H1 (cell line): ENCODE measurements around the gene RNU6-7. TPM values are rescaled to one million over a fixed set of nuclear protein-coding genes. Genes with fewer than 3 reads are reported as not detected.

Experiments
- CTCF ChIA-PET: fragments of 300-600 bp; sonication (Branson Sonifier 250); formaldehyde crosslinking; loops from one replicate; lab custom pipeline; 2021; ENCODE audit not compliant: partially characterized antibody; lab: Charles Lee
- POLR2A ChIA-PET: fragments of 300-600 bp; sonication (Branson Sonifier 250); formaldehyde crosslinking; loops from one replicate; lab custom pipeline; 2021; ENCODE audit warnings: inconsistent platforms; ENCODE audit not compliant: partially characterized antibody; lab: Charles Lee
- DNase-seq, 2 experiments: peaks; one replicate each; pipeline versions ENCODE4 v3.0.0 to v3.0.0-alpha.2; 2010 to 2022; ENCODE audit warnings: low spot score in 2 of 2, low read depth in 1 of 2, mixed read lengths in 1 of 2
- FAIRE-seq: peaks from 2 replicates; lab custom pipeline; 2011; peaks lifted over from hg19 to GRCh38; lab: Jason Lieb, UNC
- H2AFZ ChIP-seq: 2 replicates; pipeline ENCODE4 v1.8.1; 2012; ENCODE audit warnings: low read length, inconsistent platforms
- H2AK5ac ChIP-seq: 2 replicates; pipeline ENCODE4 v1.6.1; 2013; ENCODE audit warnings: low read depth, low read length
- H2BK120ac ChIP-seq: replicated peaks from 2 replicates; pipeline ENCODE3; 2013; ENCODE audit warnings: low read depth, low read length, inconsistent platforms
- H2BK12ac ChIP-seq: 2 replicates; pipeline ENCODE4 v1.6.1; 2013; ENCODE audit warnings: low read depth, low read length
- H2BK15ac ChIP-seq: 2 replicates; pipeline ENCODE4 v1.6.1; 2013; ENCODE audit warnings: low read length
- H2BK20ac ChIP-seq: 2 replicates; pipeline ENCODE4 v1.6.1; 2013; ENCODE audit warnings: low read length
- H2BK5ac ChIP-seq: 2 replicates; pipeline ENCODE4 v1.6.1; 2013; ENCODE audit warnings: low read depth, low read length
- H3K14ac ChIP-seq: 2 replicates; pipeline ENCODE4 v1.6.1; 2013; ENCODE audit warnings: inconsistent platforms; ENCODE audit not compliant: insufficient read length
- H3K18ac ChIP-seq: 2 replicates; pipeline ENCODE4 v1.6.1; 2013; ENCODE audit warnings: low read length; ENCODE audit errors: extremely low read depth
- H3K23ac ChIP-seq: 2 replicates; pipeline ENCODE4 v1.6.1; 2013; ENCODE audit warnings: inconsistent platforms; ENCODE audit not compliant: insufficient read length
- H3K23me2 ChIP-seq: 2 replicates; pipeline ENCODE4 v1.6.1; 2013; ENCODE audit warnings: low read depth, low read length
- H3K27ac ChIP-seq: 2 replicates; pipeline ENCODE4 v1.6.1; 2011; ENCODE audit warnings: low read depth, low read length, inconsistent platforms
- H3K27me3 ChIP-seq, 4 experiments: replicated peaks in 1 of 4; 1 replicate in 1 of 4; 2 replicates in 3 of 4; pipeline versions ENCODE4 v1.6.1 to v1.8.1; 2011 to 2013; ENCODE audit warnings: low read length in 3 of 4, mild to moderate bottlenecking in 3 of 4, inconsistent platforms in 2 of 4, mixed read lengths in 2 of 4, moderate library complexity in 1 of 4; ENCODE audit not compliant: control insufficient read depth in 3 of 4, insufficient read depth in 3 of 4; ENCODE audit errors: extremely low read depth in 1 of 4
- H3K36me3 ChIP-seq, 4 experiments: 2 replicates each; pipeline versions ENCODE4 v1.6.1 to v1.8.1; 2011 to 2013; ENCODE audit warnings: mild to moderate bottlenecking in 4 of 4, low read length in 3 of 4, moderate library complexity in 2 of 4, control low read depth in 1 of 4, inconsistent platforms in 1 of 4; ENCODE audit not compliant: insufficient read depth in 4 of 4, control insufficient read depth in 2 of 4
- H3K4ac ChIP-seq: replicated peaks from 2 replicates; pipeline ENCODE3; 2013; ENCODE audit warnings: low read length, low read depth, mixed read lengths, inconsistent platforms; ENCODE audit not compliant: insufficient read length
- H3K4me1 ChIP-seq, 4 experiments: replicated peaks in 1 of 4; 1 replicate in 1 of 4; 2 replicates in 3 of 4; pipeline versions ENCODE4 v1.6.1 to v1.8.1; 2011 to 2013; ENCODE audit warnings: low read length in 3 of 4, inconsistent platforms in 2 of 4, mixed read lengths in 1 of 4; ENCODE audit not compliant: insufficient read depth in 4 of 4, control insufficient read depth in 3 of 4
- H3K4me2 ChIP-seq, 2 experiments: 2 replicates each; pipeline versions ENCODE4 v1.6.1 to v1.8.1; 2011 to 2013; ENCODE audit warnings: low read depth in 2 of 2, low read length in 2 of 2, control low read depth in 1 of 2, inconsistent platforms in 1 of 2, mild to moderate bottlenecking in 1 of 2; ENCODE audit not compliant: insufficient read depth in 1 of 2
- H3K4me3 ChIP-seq, 4 experiments: fragments of 200-600, 300-600 bp in 1 of 4; sonication (generic), shearing (Covaris generic), sonication (Bioruptor Twin) in 1 of 4; 2 replicates each; pipeline versions ENCODE4 v1.5.1 to v1.8.1; 2011 to 2016; ENCODE audit warnings: low read length in 4 of 4, low read depth in 3 of 4, control low read depth in 2 of 4, inconsistent platforms in 2 of 4, mild to moderate bottlenecking in 2 of 4, mixed read lengths in 1 of 4, moderate library complexity in 1 of 4; ENCODE audit not compliant: insufficient read depth in 2 of 4; ENCODE audit errors: extremely low read depth in 1 of 4
- H3K56ac ChIP-seq: replicated peaks from 2 replicates; pipeline ENCODE3; 2013; ENCODE audit warnings: low read depth, mild to moderate bottlenecking, mixed read lengths, low read length, inconsistent platforms; ENCODE audit not compliant: insufficient read length
- H3K79me1 ChIP-seq: 2 replicates; pipeline ENCODE4 v1.6.1; 2013; ENCODE audit warnings: low read depth, low read length, control low read depth
- H3K79me2 ChIP-seq, 2 experiments: 2 replicates each; pipeline versions ENCODE4 v1.6.1 to v1.8.1; 2012 to 2013; ENCODE audit warnings: low read length in 2 of 2, mild to moderate bottlenecking in 2 of 2, inconsistent platforms in 1 of 2; ENCODE audit not compliant: insufficient read depth in 2 of 2, control insufficient read depth in 1 of 2
- H3K9ac ChIP-seq, 4 experiments: replicated peaks in 1 of 4; 1 replicate in 1 of 4; 2 replicates in 3 of 4; pipeline versions ENCODE4 v1.6.1 to v1.8.1; 2011 to 2013; ENCODE audit warnings: low read depth in 3 of 4, low read length in 3 of 4, control low read depth in 2 of 4, mild to moderate bottlenecking in 2 of 4, moderate library complexity in 2 of 4, inconsistent platforms in 1 of 4; ENCODE audit errors: extremely low read depth in 1 of 4
- H3K9me3 ChIP-seq, 2 experiments: 2 replicates each; pipeline versions ENCODE4 v1.6.1 to v1.8.1; 2012 to 2013; ENCODE audit warnings: mild to moderate bottlenecking in 2 of 2, moderate library complexity in 2 of 2, control low read depth in 1 of 2, inconsistent platforms in 1 of 2, low read depth in 1 of 2, low read length in 1 of 2, mixed read lengths in 1 of 2; ENCODE audit not compliant: insufficient read depth in 2 of 2
- H4K20me1 ChIP-seq, 2 experiments: replicated peaks in 1 of 2; 2 replicates each; pipeline versions ENCODE3 to v1.8.1; 2011 to 2013; ENCODE audit warnings: inconsistent platforms in 2 of 2, low read length in 2 of 2, mild to moderate bottlenecking in 1 of 2; ENCODE audit not compliant: insufficient read depth in 2 of 2, control insufficient read depth in 1 of 2
- H4K5ac ChIP-seq: 2 replicates; pipeline ENCODE4 v1.6.1; 2013; ENCODE audit warnings: low read length, low read depth, mixed read lengths, inconsistent platforms; ENCODE audit not compliant: insufficient read length
- H4K8ac ChIP-seq: 2 replicates; pipeline ENCODE4 v1.8.0; 2013; ENCODE audit warnings: mild to moderate bottlenecking, moderate library complexity, low read length, inconsistent platforms; ENCODE audit not compliant: insufficient read depth; ENCODE audit errors: extremely low read depth
- H4K91ac ChIP-seq: replicated peaks from 2 replicates; pipeline ENCODE3; 2013; ENCODE audit warnings: low read length, mixed read lengths, inconsistent platforms; ENCODE audit not compliant: insufficient read length
- BRCA1 ChIP-seq: IDR thresholded peaks from 2 replicates; pipeline ENCODE4 v1.6.1; 2012; ENCODE audit warnings: low read depth, low read length, improper control_type of control experiment
- EGR1 ChIP-seq: IDR thresholded peaks from 2 replicates; pipeline ENCODE4 v1.6.1; 2011; ENCODE audit warnings: low read depth, low read length, borderline replicate concordance
- EZH2 ChIP-seq: fragments of 200-600 bp; sonication (generic); IDR thresholded peaks from 2 replicates; pipeline ENCODE4 v1.7.1; 2012; ENCODE audit warnings: low read depth, mild to moderate bottlenecking, moderate library complexity, low read length, inconsistent platforms; ENCODE audit not compliant: severe bottlenecking
- KDM1A ChIP-seq: fragments of 200-600, 300-600 bp; sonication (generic); IDR thresholded peaks from 2 replicates; pipeline ENCODE4 v1.7.1; 2016; ENCODE audit warnings: mild to moderate bottlenecking, low read length, borderline replicate concordance
- MAFK ChIP-seq: IDR thresholded peaks from 2 replicates; pipeline ENCODE4 v1.6.1; 2012; ENCODE audit warnings: low read depth, mild to moderate bottlenecking, improper control_type of control experiment, low read length
- NANOG ChIP-seq: IDR thresholded peaks from 2 replicates; pipeline ENCODE4 v1.6.1; 2011; ENCODE audit warnings: low read length, low read depth, mild to moderate bottlenecking, inconsistent platforms; ENCODE audit not compliant: insufficient read depth, poor library complexity, severe bottlenecking
- NRF1 ChIP-seq: IDR thresholded peaks from 2 replicates; pipeline ENCODE4 v1.6.1; 2011; ENCODE audit warnings: mild to moderate bottlenecking, low read depth, low read length, improper control_type of control experiment
- RFX5 ChIP-seq: IDR thresholded peaks from 2 replicates; pipeline ENCODE4 v1.6.1; 2011; ENCODE audit warnings: low read depth, low read length, improper control_type of control experiment, borderline replicate concordance
- RXRA ChIP-seq: IDR thresholded peaks from 2 replicates; pipeline ENCODE4 v1.6.1; 2011; ENCODE audit warnings: low read depth, mild to moderate bottlenecking, low read length, moderate library complexity; ENCODE audit not compliant: insufficient read depth
- SIRT6 ChIP-seq: IDR thresholded peaks from one replicate; pipeline ENCODE4 v1.7.1; 2012; ENCODE audit warnings: low read length, inconsistent platforms
- TBP ChIP-seq: IDR thresholded peaks from 2 replicates; pipeline ENCODE4 v1.6.1; 2011; ENCODE audit warnings: low read depth, low read length, improper control_type of control experiment
- USF2 ChIP-seq: IDR thresholded peaks from 2 replicates; pipeline ENCODE4 v1.6.1; 2011; ENCODE audit warnings: low read length, improper control_type of control experiment
- ZNF274 ChIP-seq: IDR thresholded peaks from 2 replicates; pipeline ENCODE4 v1.7.0; 2012; ENCODE audit warnings: low read length, borderline replicate concordance; ENCODE audit errors: extremely low read depth
- WGBS, 2 experiments: shearing (Covaris generic) in 1 of 2; methylation state at CpG; one replicate each; pipeline versions ENCODE4 v1.1.6 to v1.1.7; 2013 to 2015; ENCODE audit warnings: low lambda C conversion rate in 2 of 2, mixed read lengths in 2 of 2, inconsistent platforms in 1 of 2, low coverage in 1 of 2, missing lambda C conversion rate in 1 of 2; ENCODE audit not compliant: insufficient replicate concordance in 2 of 2, insufficient coverage in 1 of 2, insufficient read length in 1 of 2; ENCODE audit errors: extremely low coverage in 1 of 2, missing lambda C conversion rate in 1 of 2; 5-methylcytosine and 5-hydroxymethylcytosine counted together
- polyA plus RNA-seq, 7 experiments: library from polyadenylated mRNA; depleted of rRNA in 3 of 7; stranded (reverse) in 5 of 7; unstranded in 2 of 7; fragments of >200 nt in 5 of 7; fragments of 200-250 nt in 2 of 7; gene quantifications; 1 replicate in 5 of 7; 2 replicates in 1 of 7; 4 replicates in 1 of 7; pipeline versions ENCODE4 v1.2.1 to v1.2.3, GENCODE V29; 2011 to 2013; ENCODE audit warnings: missing spikeins in 2 of 7, mixed read lengths in 2 of 7
- total RNA-seq: library from RNA; stranded (reverse); fragmentation: NEBNext Ultra II Directional; extraction: Animal tissue kit (Norgen Biotek cat#: 25700); gene quantifications from 2 replicates; pipeline ENCODE4 v1.2.1, GENCODE V29; 2021

RNU6-7 gene
- total and polyA plus RNA-seq, 2 of the 8 experiments (the other 6 are each of a cell fraction or from before 2014, with no cell fraction given): not detected

DNA sequence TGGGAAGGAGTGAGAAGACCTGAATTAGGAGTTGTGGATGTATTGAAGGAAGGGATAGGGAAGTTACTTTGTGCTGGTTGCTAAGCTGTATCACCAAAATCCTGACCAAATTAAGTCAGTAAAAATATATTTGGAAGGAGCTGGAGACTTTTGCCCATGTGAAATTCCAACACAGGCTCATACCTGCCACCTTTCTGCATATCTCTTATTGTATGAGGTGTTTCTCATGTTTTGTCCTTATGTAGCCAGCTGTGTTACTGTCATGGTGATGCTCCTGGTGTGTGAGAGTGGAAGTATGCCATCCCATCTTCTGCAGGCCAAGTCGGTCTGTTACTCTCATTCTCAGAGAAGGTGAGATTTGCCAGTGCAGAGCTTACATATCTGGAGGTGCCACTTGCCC lies 30.6 kb downstream of the RNU6-7 start:
- no peak overlapping the region for H3K14ac ChIP-seq
- H3K36me3 ChIP-seq: no peaks in the 10 kb centered on the region
- FAIRE-seq (no peak), DNase-seq (no peak)
- no peaks in the 10 kb centered on the region for H3K9me3 ChIP-seq
- no peak overlapping the region for H4K91ac ChIP-seq
- no peak overlapping the region for H2BK15ac ChIP-seq
- H3K4me1 ChIP-seq: no peaks in the 10 kb centered on the region
- H2BK20ac ChIP-seq: no peak overlapping the region
- no peak overlapping the region for H3K23ac ChIP-seq
- H3K79me2 ChIP-seq: no peaks in the 10 kb centered on the region
- no peaks in the 10 kb centered on the region for H3K79me1 ChIP-seq
- H3K56ac ChIP-seq: no peak overlapping the region
- ChIA-PET CTCF (interaction anchor here (1.1 to 1.5 kb wide), 4 partner anchors 9 to 27 kb away, joined by 3 to 4 read pairs (median 3); no protein-coding TSS in a partner anchor), POLR2A (no interaction called here)
- no peak overlapping the region for H4K5ac ChIP-seq
- H3K27me3 ChIP-seq: no peaks in the 10 kb centered on the region
- H3K18ac ChIP-seq: no peak overlapping the region
- H3K27ac ChIP-seq: no peak overlapping the region
- no peak overlapping the region for H2BK12ac ChIP-seq
- no peak overlapping the region for H3K9ac ChIP-seq
- H2BK120ac ChIP-seq: no peak overlapping the region
- no peak overlapping the region for H3K4me2 ChIP-seq
- no peak overlapping the region for H2AK5ac ChIP-seq
- no peak overlapping the region for H2BK5ac ChIP-seq
- H2AFZ ChIP-seq: no peak overlapping the region
- no peaks in the 10 kb centered on the region for H3K23me2 ChIP-seq
- H3K4me3 ChIP-seq: no peak overlapping the region
- no peak overlapping the region for H4K8ac ChIP-seq
- WGBS, 2 experiments: 100% methylated on average over 1 of the region's 1 CpG; no CpG with 5 or more reads in 1 of the 2 experiments
- no peak overlapping the region for H3K4ac ChIP-seq
- H4K20me1 ChIP-seq: no peaks in the 10 kb centered on the region
- TF ChIP-seq EZH2: no peak
- TF ChIP-seq SIRT6: no peak
- TF ChIP-seq NANOG: no peak
- no peak for TF ChIP-seq USF2
- no peak for TF ChIP-seq TBP
- TF ChIP-seq EGR1: no peak
- TF ChIP-seq NRF1: no peak
- TF ChIP-seq ZNF274: no peak
- TF ChIP-seq RXRA: no peak
- TF ChIP-seq MAFK: no peak
- TF ChIP-seq RFX5: no peak
- TF ChIP-seq BRCA1: no peak
- TF ChIP-seq KDM1A: no peak
